ENCODE results near the gene ARRDC3.

ARRDC3 gene

GRCh38 chr5:91383956-91384300, 811 bp upstream of the ARRDC3 start:
- DNase-seq = no peak

GRCh38 chr5:91382530-91383026, 539 bp downstream of the ARRDC3 start:
- DNase-seq = peak in 1 of 5 experiments; percentile 77

- DNase-seq = peak; percentile 39 to 97 (median 67)
Measured at GRCh38 chr5:91381774-91382359, 1.2 kb downstream of the ARRDC3 start.

DNA sequence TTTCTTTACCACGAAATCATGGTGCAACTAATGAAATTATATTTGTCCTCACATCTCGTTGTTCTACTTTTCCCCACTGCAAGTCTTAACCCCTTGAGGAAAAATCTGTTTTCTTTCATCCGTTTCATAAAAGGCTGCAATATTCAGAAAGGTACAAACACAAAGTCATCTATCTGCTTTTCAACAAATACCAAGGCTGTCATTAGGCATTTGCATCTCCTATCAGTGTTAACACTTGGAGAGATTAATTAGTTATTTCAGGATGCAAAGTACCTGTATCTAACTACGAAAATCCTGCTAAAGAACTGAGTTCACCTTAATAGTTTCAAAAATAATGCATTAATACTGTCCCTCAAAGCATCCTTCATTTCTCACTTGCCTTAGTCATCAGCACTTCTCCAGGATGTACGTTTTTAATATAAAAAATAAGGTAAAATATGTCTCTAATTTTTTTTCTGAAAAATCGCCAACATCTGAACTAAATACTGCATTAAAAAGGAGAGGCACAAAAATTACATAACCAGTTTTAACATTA, 1.8 kb downstream of the ARRDC3 start:
- no peak for DNase-seq

- DNase-seq = peak; percentile 91 to 98 (median 97)
Measured at GRCh38 chr5:91380491-91381238, 2.5 kb downstream of the ARRDC3 start.

- peak; percentile 88 to 98 (median 92) for DNase-seq
Measured at GRCh38 chr5:91379914-91380490, 3.1 kb downstream of the ARRDC3 start.

DNA sequence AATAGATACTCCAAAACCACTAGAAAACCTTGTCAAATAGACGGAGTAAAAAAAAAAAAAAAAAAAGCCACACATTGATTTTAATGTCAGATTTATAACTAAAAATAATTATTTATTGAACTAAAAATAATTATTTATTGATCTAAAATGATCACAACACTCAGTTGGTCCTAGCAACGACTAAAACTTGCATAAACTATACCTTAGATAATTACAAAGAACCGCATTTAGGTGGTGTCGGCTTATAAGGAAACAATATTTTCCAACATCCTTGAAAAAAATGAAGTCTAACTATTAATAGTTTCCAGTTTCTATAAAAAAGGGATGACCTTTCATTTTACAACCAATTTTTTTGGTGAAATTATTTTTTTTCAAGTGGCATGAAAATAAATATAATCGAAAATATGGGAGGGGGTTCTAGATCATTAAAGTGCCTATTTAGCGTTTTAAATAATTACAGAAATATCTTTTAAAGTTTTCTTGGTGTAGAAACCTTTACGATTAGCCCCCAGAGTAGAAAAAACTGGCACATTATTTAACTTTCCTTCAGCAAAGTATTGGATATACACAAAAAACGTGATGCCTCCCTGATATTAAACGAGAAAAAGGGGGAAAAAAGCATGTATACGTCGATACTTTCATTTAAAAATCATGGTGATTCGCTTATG, 3.7 kb downstream of the ARRDC3 start:
- no peak for DNase-seq

DNA sequence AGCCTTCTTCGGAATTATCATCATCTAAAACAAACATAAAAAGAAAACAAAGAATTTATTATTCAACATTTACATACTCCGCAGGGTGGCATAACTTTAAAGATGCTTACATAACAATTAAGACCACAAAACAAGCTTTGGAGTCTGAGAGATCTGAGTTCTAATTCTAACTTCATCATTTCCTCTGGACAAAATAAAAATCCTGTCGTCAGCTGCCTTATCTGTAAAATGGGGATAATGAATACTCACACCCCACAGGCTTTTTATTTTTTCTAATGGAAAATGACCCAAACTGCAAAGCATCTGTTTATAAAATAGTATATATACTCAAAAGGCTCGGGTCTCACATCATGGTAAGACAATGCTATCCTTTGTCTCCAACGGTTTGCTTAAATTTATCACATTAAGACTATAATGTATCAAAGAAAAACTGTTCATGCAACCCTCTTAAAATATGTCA, 4.3 kb downstream of the ARRDC3 start:
- DNase-seq = no peak

DNA sequence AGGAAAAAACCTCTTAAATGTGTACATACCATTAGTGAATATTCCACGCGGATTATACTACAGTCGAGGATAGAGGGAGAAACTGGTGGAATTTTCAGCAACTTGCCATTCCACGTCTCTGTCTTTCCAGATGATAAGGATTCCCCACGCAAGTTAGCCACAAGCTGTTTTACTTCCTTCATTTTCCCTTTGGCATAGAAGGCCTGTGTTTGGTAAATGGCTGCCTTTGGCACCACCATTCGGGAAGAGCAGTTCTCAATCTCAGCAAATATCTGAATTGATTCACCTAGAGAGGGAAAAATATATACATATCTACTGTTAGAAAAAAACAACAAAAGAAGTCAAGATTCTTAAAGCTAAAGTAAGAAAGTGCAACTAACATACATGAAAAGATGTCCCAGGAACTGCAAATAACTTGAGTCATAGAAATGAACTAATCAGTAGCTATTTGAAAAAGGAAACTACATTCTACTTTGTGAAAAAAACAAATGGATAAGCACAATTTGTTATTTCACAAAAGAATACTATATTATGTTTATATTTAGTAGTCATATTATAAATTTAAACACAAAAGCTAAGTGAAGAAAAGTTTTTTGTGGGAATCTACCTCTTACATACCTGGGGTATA, 8.1 kb downstream of the ARRDC3 start:
- no peak for DNase-seq

DNA sequence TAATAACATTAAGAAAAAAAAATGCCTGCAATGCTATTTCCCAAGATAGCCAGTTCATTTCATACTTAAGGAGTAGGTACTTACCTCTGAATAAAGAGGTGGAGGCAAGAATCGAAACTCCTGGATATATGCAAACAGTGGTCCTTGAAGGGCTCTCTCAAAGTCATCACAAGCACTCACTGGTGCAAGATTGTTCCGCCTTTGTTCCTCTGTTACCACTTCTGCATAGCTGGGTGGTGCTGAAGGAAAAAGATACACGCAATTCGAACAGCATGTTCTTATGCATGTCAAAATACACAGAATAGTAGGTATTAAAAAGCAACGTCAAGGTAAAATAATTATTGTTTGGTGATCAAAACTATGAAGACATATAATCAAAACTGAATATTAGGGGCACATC, 9.5 kb downstream of the ARRDC3 start:
- DNase-seq = no peak

DNA sequence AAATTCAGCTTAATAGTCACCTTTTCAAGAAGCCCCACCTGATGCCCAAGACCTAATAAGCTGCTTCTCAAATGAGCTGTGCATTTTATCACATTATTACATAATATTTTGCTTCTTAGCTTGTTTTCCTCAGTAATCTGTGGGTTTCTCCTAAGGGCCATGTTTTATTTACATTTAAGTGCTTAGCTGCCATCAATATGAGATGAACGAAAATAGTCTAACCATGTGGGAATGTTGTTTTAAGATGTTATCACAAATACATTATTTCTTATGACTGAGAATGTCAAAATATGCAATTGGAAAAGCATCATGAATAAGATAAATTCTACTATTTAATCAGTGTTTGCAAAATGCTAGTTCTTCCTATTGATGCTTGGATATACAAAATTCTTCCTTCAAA, 10.1 kb downstream of the ARRDC3 start:
- no peak for DNase-seq

DNA sequence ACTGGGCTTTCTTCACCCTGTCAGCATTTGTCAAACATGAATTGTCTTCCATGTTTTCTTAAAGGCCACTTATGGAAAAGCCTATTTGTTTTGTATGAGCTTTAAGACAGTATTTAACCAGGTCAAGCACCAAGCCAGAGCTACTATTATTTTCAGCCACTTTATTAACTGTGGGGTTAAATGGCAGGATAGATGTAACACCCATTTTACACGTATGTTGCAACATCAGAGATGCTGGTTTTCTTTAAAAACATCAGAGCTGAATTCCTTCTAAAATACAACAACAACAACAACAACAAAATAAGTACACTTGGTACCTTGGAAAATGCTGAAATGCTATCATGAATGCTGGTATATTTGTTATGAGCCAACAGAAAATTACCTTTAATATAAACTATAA, 13.6 kb downstream of the ARRDC3 start:
- DNase-seq = no peak

- no peak for DNase-seq
Measured at GRCh38 chr5:91367908-91368648, 15.0 kb downstream of the ARRDC3 start.

- DNase-seq = no peak
Measured at GRCh38 chr5:91367344-91367743, 15.8 kb downstream of the ARRDC3 start.

- no peak for DNase-seq
Measured at GRCh38 chr5:91366551-91366950, 16.6 kb downstream of the ARRDC3 start.

GRCh38 chr5:91365498-91365897, 17.6 kb downstream of the ARRDC3 start:
- no peak for DNase-seq

- no peak for DNase-seq
Measured at GRCh38 chr5:91362935-91363334, 20.2 kb downstream of the ARRDC3 start.

DNA sequence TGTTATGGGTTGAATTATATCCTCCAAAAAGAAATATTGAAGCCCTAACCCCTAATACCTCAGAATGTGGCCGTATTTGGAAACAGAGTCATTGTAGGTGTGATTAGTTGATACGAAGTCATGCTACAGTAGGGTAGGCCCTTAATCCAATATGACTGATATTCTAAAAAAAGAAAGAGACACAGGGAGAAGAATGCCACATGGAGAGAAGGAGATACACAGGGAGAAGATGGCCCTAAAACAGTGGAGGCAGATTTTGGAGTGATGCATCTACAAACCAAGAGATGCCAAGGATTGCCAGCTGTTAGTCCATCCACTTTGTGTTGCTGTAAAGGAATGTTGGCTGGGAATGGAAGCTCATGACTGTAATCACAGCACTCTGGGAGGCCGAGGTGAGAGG, 21.3 kb downstream of the ARRDC3 start:
- no peak for DNase-seq

DNA sequence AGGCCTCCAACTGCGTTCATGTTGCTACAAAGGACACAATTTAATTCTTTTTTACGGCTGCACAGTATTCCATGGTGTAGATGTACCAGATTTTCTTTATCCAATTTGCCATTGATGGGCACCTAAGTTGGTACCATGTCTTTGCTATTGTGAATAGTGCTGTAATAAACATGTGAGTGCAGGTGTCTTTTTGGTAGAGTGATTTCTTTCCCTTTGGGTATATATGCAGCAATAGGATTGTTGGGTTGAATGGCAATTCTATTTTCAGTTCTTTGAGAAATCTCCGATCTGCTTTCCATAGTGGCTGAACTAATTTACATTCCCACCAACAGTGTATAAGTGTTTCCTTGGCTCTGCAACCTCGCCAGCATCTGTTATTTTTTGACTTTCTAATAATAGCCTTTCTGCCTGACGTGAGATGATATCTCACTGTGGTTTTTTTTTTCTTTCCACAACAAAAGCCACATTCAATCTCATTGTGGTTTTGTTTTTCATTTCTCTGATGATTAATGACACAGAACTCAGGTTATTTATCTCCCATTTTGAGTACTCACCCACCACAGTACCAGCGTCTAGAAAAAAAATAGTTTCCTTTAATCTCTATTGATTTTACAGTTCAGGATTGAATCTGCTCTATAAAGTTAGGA, 21.9 kb downstream of the ARRDC3 start:
- DNase-seq = peak in 1 of 5 experiments; percentile 73

- no peak for DNase-seq
Measured at GRCh38 chr5:91359962-91360609, 23.0 kb downstream of the ARRDC3 start.

DNA sequence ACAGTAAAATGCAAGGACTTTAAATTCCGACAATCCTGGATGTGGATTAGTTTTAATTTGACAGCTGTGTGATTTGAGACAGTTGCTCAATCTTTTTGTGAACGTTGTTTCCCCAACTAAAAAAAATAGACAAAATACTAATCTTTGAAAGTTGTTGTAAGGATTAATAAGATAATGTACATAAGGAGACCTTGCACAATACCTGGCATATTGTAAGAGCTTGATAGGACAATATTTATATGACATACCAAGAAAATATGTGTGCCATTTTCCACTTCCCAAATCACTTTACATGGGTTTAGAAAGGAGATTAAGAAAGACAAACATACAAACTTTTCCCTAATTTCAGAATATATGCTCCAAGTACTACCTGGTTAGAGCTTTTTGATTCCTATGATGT, 25.3 kb downstream of the ARRDC3 start:
- DNase-seq = no peak
